ENCODE results near the gene AP4B1.
"Not testable (repeated sequence)": the region's sequence is repeated elsewhere in the genome, so short reads cannot be mapped to it uniquely, and the experiment has no call there.

Gene AP4B1

DNA sequence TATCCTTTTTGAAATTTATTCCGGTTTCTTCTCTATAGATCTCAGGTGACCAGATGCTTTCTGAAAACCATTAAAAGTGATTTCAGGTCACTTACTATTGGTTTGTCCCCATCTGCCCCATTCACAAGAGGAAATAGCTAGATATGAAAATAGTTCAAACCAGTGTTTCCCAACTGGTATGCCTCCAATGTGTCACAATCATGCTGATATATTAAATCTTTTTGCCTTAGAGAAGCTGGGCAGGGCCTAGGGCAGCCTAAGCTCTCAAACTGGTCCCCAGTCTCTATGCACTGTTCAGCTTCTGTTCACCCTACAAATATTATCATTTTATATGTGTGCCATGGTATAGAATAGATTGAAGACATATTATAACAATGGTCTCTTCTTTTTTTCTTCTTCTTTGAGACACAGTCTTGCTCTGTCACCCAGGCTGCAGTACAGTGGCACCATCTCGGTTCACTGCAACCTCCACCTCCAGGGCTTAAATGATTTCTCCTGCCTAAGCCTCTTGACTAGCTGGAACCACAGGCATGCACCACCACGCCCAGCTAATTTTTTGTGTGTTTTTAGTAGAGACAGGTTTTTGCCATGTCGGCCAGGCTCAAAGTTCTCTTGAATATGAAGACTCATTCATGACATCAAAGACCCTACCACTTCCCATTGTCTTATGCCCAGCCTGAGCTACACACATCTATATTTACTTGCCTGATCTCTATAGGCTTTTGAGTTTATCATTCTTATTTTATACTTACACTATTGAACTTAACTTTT, 48.8 kb downstream of the AP4B1 start:
- no peak for DNase-seq

DNA sequence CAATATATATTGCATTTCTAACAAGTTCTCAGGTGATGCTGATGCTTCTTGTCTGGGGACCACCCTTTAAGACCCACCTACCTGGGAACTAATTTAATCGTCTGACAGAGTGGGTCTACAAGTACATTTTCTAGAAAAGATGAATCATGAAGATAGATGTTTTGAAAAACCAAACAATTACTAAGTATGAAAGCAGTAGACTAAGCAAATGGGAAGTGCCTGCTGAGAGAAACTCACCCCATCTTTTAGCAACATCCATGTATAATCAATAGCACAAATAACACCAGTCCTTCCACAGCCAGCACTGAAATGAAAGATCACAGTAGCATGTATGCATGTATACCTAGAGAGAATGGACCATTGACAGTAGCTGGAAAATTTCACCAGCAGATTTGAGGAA, 50.4 kb downstream of the AP4B1 start:
- no peak for DNase-seq

DNA sequence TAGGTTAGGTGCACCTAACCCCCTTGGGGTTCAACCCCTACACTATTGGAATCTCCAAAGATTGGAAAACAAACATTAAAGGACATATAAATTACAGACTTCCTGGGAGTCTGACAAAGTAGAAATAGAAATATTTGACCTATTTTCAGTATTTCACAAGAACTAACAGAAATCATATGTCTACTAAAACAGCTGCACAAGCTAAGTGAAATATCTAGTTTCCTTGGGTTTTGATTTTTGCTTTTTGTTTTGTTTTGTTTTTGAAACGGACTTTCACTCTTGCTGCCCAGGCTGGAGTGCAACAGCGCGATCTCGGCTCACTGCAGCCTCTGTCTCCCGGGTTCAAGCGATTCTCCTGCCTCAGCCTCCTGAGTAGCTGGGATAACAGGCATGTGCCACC, 51.9 kb downstream of the AP4B1 start:
- DNase-seq = not testable (repeated sequence)

DNA sequence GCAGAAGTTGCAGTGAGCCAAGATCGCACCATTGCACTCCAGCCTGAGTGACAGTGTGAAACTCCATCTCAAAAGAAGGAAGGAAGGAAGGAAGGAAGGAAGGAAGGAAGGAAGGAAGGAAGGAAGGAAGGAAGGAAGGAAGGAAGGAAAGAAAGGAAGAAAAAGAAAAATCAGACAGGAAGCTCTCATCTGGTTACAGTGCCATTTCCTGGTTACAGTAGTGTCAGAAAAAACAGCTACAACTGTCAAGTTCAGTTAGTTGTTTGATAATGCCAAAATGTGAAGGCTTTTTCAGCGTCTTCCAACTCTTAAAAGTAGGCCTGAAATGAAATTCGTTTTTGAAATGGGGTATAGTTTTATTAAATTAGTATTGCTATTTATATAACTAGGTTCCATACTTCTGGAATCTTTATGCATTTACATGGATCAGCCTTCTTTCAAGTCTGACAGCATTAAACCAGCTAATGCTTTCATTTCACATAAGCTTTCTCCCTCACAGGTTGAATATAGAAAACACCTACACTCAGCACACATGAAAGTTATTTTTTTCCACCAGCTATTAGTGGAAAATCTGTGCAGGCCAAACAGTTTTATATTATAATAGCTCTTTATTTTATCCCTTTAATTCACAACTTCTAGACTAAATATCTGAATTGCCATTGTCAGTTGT, 54.3 kb downstream of the AP4B1 start:
- DNase-seq = no peak

DNA sequence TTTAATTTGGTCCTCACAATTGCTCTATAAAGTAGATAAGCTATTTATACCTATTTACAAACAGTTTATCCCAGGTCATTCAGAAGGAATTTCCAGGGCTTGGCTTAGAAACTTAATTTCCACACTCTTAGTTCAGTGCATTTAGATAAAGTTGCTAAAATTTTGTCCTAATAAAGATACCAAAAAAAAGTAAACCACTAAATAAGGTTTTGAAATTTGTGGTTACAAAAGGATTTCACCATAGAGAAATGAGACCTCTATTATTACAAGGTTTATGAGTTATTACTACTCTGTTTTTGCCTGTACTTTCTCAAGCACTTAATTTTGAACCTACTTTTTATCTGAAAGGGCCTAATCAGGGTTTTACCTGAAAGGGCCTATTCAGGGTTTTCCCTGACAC, 55.5 kb downstream of the AP4B1 start:
- DNase-seq = no peak

DNA sequence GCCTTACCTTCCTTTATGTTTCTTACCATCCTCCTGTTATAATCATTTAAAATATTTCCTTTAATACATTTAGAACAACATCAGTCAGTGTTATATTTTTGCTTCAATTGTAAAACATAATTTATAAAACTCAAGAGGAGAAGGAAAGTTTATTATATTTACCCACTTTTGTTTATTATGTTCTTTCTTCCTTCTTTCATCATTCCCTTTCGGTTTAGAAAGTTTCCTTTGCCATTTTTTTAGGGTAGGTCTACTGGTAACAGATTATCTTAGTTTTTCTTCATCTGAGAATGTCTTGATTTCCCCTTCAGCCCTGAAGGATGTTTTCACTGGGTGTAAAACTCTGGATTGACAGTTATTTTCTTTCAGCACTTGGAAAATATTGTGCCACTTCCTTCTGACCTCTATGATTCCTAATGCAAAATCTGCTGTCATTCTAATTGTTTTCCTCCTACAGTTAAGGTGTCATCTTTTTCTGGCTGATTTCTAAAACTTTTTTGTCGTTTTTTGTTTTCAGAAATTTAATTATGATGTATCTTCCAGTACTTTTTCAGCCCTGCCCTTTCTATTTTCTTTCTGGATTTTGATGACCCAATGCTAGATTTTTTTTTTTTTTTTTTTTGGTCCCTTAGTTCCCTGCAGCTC, 58.1 kb downstream of the AP4B1 start:
- DNase-seq = no peak

Measured in COR-L47 (cell line).